Dedifferentiated amniotic fluid mesenchymal stem cell (primary cell): ENCODE data around the gene CHAF1A.

Source experiments
- DNase-seq: peaks from one replicate; pipeline ENCODE4 v3.0.0-alpha.2; 2016; ENCODE audit errors: extremely low spot score

The CHAF1A gene

GRCh38 chr19:4380254-4380727 lies 22.1 kb upstream of the CHAF1A start:
- DNase-seq, result no peak

- DNase-seq, result no peak
Observed at GRCh38 chr19:4385291-4386040, 17.0 kb upstream of the CHAF1A start.

GRCh38 chr19:4386041-4386782 lies 16.2 kb upstream of the CHAF1A start:
- DNase-seq, result no peak

- DNase-seq, result no peak
Observed at GRCh38 chr19:4388337-4389063, 13.9 kb upstream of the CHAF1A start.

- no peak for DNase-seq
Observed at GRCh38 chr19:4389064-4389375, 13.4 kb upstream of the CHAF1A start.

- DNase-seq, result no peak
Observed at GRCh38 chr19:4389511-4390016, 12.9 kb upstream of the CHAF1A start.

GRCh38 chr19:4390017-4390566 lies 12.3 kb upstream of the CHAF1A start:
- DNase-seq, result no peak

GRCh38 chr19:4390567-4391305 lies 11.7 kb upstream of the CHAF1A start:
- no peak for DNase-seq

- DNase-seq, result no peak
Observed at GRCh38 chr19:4391306-4391693, 11.1 kb upstream of the CHAF1A start.

- DNase-seq, result peak; percentile 51
Observed at GRCh38 chr19:4391701-4392483, 10.5 kb upstream of the CHAF1A start.

GRCh38 chr19:4393947-4394590 lies 8.4 kb upstream of the CHAF1A start:
- DNase-seq, result no peak

- DNase-seq, result no peak
Observed at GRCh38 chr19:4396949-4397783, 5.3 kb upstream of the CHAF1A start.

GRCh38 chr19:4399812-4400134 lies 2.7 kb upstream of the CHAF1A start:
- no peak for DNase-seq

- peak; percentile 95 for DNase-seq
Observed at GRCh38 chr19:4400135-4400936, 2.1 kb upstream of the CHAF1A start, which contains the start of gene SH3GL1. TSS of gene SH3GL1 (minus strand) at chr19:4400547. CDS start at chr19:4400368, 179 bp downstream.

GRCh38 chr19:4401769-4402170 lies 670 bp upstream of the CHAF1A start:
- no peak for DNase-seq

- no peak for DNase-seq
Observed at GRCh38 chr19:4403005-4403761, 743 bp downstream of the CHAF1A start.

- no peak for DNase-seq
Observed at GRCh38 chr19:4405977-4406376, 3.5 kb downstream of the CHAF1A start.

- no peak for DNase-seq
Observed at GRCh38 chr19:4406626-4407025, 4.2 kb downstream of the CHAF1A start.
